Colonic mucosa (tissue), 4 donors: Measurements from ENCODE around the gene NTN1. TPM values are rescaled to one million over a fixed set of nuclear protein-coding genes. Genes with fewer than 3 reads are reported as not detected.

ENCODE experiments used
- DNase-seq: peaks from one replicate; pipeline ENCODE4 v3.0.0-alpha.2; 2020
- H3K27ac ChIP-seq: fragments of 200-600 bp; one replicate; pipeline ENCODE4 v1.8.0; 2021
- H3K27me3 ChIP-seq: fragments of 200-600 bp; one replicate; pipeline ENCODE4 v1.8.0; 2021
- H3K36me3 ChIP-seq: fragments of 200-600 bp; one replicate; pipeline ENCODE4 v1.8.0; 2021
- H3K4me1 ChIP-seq: fragments of 200-600 bp; one replicate; pipeline ENCODE4 v1.8.0; 2021; ENCODE audit warnings: mild to moderate bottlenecking
- H3K4me3 ChIP-seq: fragments of 200-600 bp; one replicate; pipeline ENCODE4 v1.8.0; 2021
- H3K9ac ChIP-seq, 2 donors: one replicate each; pipeline ENCODE4 v1.7.0; 2013; ENCODE audit warnings: control low read depth in 2 of 2, low read depth in 2 of 2, low read length in 2 of 2
- H3K9me3 ChIP-seq: fragments of 200-600 bp; one replicate; pipeline ENCODE4 v1.8.0; 2021
- CTCF ChIP-seq: fragments of 200-600 bp; IDR thresholded peaks from one replicate; pipeline ENCODE4 v1.8.0; 2022; ENCODE audit warnings: antibody characterized with exemption, mild to moderate bottlenecking
- intact Hi-C: fragments of 100-400 bp; cut with DNase I; formaldehyde crosslinking; loops from one replicate; pipeline ENCODE4 v1.14.1; 2022
- total RNA-seq, 2 donors: library from RNA; stranded (reverse); fragmentation: NEBNext Ultra II Directional in 1 of 2; extraction: Animal tissue kit (Norgen Biotek cat#: 25700) in 1 of 2; gene quantifications; one replicate each; pipeline ENCODE4 v1.2.1, GENCODE V29; 2021
- donor health status: healthy.
- donor health status: DM: no; HTN: no; CAD: no.
- donor health status: DM: no; HTN: no; CAD: no.

Gene NTN1
- total RNA-seq, 2 donors from 2014 or later: 2.1 to 5.5 TPM

DNA sequence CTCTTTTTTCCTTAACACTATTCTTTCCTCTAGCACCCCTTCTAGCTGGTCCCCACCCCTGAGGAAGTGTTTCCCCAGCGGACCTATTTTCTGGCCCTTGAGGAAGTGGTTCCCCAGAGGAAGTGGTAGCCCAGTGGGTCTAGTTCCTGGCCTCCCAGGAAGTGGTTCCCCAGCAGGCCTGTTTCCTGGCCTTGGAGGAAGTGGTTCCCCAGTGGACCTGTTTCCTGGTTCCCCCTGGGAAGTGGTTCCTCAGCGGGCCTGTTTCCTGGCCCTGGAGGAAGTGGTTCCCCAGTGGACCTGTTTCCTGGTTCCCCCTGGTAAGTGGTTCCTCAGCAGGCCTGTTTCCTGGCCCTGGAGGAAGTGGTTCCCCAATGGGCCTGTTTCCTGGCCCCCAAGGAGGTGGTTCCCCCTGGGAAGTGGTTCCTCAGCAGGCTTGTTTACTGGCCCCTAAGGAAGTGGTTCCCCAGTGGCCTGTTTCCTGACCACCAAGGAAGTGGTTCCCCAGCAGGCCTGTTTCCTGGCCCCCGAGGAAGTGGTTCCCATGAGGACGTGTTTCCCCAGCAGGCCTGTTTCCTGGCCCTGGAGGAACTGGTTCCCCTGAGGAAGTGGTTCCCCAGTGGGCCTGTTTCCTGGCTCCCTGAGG is 58.3 kb downstream of the NTN1 start:
- intact Hi-C loops: no loop called here
- Histone ChIP-seq H3K4me1 (no peaks in the 10 kb centered on the region), H3K27ac (no peak overlapping the region), H3K27me3 (no peaks in the 10 kb centered on the region), H3K9ac (no peak overlapping the region), H3K9me3 (no peaks in the 10 kb centered on the region), H3K4me3 (no peak overlapping the region), H3K36me3 (no peaks in the 10 kb centered on the region)
- TF ChIP-seq CTCF: no peak
- no peak for DNase-seq

DNA sequence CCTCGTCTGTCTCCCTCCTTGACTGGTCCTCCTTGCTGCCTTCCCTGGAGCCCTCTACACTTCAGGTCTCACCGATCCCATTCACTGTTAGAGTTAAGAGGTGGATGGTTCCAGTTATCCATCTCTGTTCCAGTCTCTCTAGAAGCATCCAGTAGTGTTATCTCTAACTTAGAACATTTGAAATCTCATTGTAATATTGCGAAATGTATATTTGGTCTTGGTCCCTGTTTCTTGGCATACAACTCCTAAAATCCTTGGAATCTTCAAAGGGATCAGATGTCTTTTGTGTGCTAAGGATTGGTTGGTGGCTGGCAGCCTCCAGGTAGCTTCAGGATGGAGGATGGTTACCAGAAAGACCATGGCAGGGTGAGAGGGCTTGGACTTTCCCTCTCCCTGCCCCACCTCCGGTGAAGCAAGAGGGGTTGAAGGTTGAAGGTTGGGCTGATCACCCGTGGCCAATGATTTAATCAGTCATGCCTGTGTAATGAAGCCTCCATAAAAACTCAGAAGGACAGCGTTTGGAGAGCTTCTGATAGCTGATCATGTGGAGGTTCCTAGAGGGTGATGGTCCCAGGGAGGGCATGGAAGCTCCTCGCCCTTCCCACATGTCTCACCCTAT is 59.1 kb downstream of the NTN1 start:
- H3K4me1 ChIP-seq: no peaks in the 10 kb centered on the region
- no peak for DNase-seq
- intact Hi-C loops: no loop called here

DNA sequence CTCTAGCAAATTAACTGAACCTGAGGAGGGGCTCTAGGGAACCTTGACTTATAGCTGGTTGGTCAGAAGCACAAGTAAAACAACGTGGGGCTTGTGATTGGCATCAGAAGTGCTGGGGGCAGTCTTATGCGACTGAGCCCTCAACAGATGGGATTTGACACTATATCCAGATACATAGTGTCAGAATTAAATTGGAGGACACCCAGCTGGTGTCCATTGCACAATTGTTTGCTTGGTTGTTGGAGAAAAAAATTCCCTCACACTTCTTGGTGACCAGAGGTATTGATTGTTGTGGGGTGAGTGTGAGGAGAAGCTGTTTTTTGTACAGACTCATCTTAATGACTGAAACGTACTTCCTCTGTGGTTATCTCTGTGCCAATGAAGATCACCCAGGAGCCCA is 59.7 kb downstream of the NTN1 start:
- Histone ChIP-seq H3K36me3 (no peaks in the 10 kb centered on the region), H3K4me1 (no peaks in the 10 kb centered on the region), H3K4me3 (no peak overlapping the region), H3K9ac (no peak overlapping the region), H3K9me3 (no peaks in the 10 kb centered on the region), H3K27ac (no peak overlapping the region), H3K27me3 (no peaks in the 10 kb centered on the region)
- TF ChIP-seq CTCF: no peak
- intact Hi-C loops: no loop called here
- no peak for DNase-seq

More for the DNA sequence above, 59.1 kb downstream of the NTN1 start:
- Histone ChIP-seq H3K36me3 (no peaks in the 10 kb centered on the region), H3K4me3 (no peak overlapping the region), H3K27ac (no peak overlapping the region), H3K27me3 (no peaks in the 10 kb centered on the region), H3K9ac (no peak overlapping the region), H3K9me3 (no peaks in the 10 kb centered on the region)
- TF ChIP-seq CTCF: no peak

DNA sequence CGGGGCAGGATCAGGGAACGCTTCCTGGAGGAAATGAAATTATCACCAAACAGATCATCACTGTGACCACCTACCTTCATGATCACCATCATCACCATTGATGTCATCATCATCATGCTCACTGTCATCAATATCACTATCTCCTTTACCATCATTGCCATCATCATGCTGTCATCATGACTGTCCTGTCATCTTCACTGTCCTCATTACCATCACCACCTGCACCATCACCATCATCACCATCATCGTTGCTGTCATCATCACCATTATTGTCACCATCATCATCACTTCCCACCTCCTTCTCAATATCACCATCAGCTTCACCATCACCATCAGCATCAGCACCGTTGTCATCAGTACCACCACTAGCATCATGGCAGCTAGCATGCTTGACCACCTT is 65.3 kb downstream of the NTN1 start:
- Histone ChIP-seq H3K4me3 (no peak overlapping the region), H3K4me1 (no peaks in the 10 kb centered on the region), H3K9ac (no peak overlapping the region), H3K27ac (no peak overlapping the region), H3K27me3 (no peaks in the 10 kb centered on the region), H3K9me3 (no peaks in the 10 kb centered on the region), H3K36me3 (no peaks in the 10 kb centered on the region)
- no peak for TF ChIP-seq CTCF
- intact Hi-C loops: no loop called here
- no peak for DNase-seq

DNA sequence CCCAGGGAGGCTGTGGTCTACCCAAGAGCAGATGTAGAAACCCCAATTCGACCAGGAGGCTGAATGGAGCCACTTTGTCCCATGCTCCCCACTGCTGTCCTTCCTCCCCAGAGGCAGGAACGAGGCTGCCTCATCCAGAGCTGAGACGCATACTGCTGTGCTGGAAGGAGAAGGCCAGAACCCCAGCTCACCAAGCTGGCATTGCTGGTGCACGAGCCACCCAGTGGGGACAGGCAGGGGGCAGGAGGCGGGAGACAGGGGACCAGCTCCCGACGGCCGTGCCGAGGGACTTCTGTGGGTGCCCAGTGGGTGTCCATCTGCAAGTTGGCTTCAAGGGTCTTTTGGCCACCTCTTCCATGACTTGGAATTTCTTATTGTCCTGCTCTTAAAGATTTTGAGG is 66.6 kb downstream of the NTN1 start:
- H3K4me3 ChIP-seq: no peak overlapping the region
- intact Hi-C loops: no loop called here
- no peak overlapping the region for H3K9ac ChIP-seq
- H3K36me3 ChIP-seq: no peaks in the 10 kb centered on the region
- H3K4me1 ChIP-seq: no peaks in the 10 kb centered on the region
- H3K27me3 ChIP-seq: no peaks in the 10 kb centered on the region
- DNase-seq: no peak
- no peaks in the 10 kb centered on the region for H3K9me3 ChIP-seq
- no peak overlapping the region for H3K27ac ChIP-seq
- TF ChIP-seq CTCF: no peak
